HTR-8/SVneo (cell line): ENCODE results near the gene HHEX.
"Not testable (repeated sequence)": the region's sequence is repeated elsewhere in the genome, so short reads cannot be mapped to it uniquely, and the experiment has no call there.

Source experiments
- DNase-seq: peaks from one replicate; pipeline ENCODE4 v3.0.0; 2011; ENCODE audit warnings: low spot score, mixed read lengths; ENCODE audit not compliant: insufficient read length
- FAIRE-seq: peaks from 2 replicates; lab custom pipeline; 2011; peaks lifted over from hg19 to GRCh38; lab: Jason Lieb, UNC

The HHEX gene

GRCh38 chr10:92727550-92727949 is 37.8 kb downstream of the HHEX start:
- FAIRE-seq, result no peak
- no peak for DNase-seq

- FAIRE-seq (no peak), DNase-seq (no peak)
Observed at GRCh38 chr10:92729886-92730285, 40.1 kb downstream of the HHEX start.

GRCh38 chr10:92732958-92733357 is 43.2 kb downstream of the HHEX start:
- no peak for DNase-seq
- FAIRE-seq, result no peak

- FAIRE-seq (no peak), DNase-seq (no peak)
Observed at GRCh38 chr10:92734301-92734700, 44.5 kb downstream of the HHEX start.

GRCh38 chr10:92735938-92736337 is 46.2 kb downstream of the HHEX start:
- FAIRE-seq, result no peak

GRCh38 chr10:92737484-92737883 is 47.7 kb downstream of the HHEX start:
- FAIRE-seq (no peak), DNase-seq (no peak)

More at GRCh38 chr10:92735938-92736337, 46.2 kb downstream of the HHEX start:
- no peak for DNase-seq

GRCh38 chr10:92740762-92741161 is 51.0 kb downstream of the HHEX start:
- DNase-seq, result no peak
- no peak for FAIRE-seq

- not testable (repeated sequence) for DNase-seq, FAIRE-seq
Observed at GRCh38 chr10:92741741-92742140, 52.0 kb downstream of the HHEX start.

- FAIRE-seq (no peak), DNase-seq (no peak)
Observed at GRCh38 chr10:92742331-92743228, 52.8 kb downstream of the HHEX start.
